ENCODE measurements around the gene CT45A1. TPM values are rescaled to one million over a fixed set of nuclear protein-coding genes. Genes with fewer than 3 reads are reported as not detected.
"Not testable (repeated sequence)": the region's sequence is repeated elsewhere in the genome, so short reads cannot be mapped to it uniquely, and the experiment has no call there.

CT45A1 gene
- total and polyA plus RNA-seq, 2 donors (not counting 1 experiment from before 2014, with no cell fraction given): not detected

DNA sequence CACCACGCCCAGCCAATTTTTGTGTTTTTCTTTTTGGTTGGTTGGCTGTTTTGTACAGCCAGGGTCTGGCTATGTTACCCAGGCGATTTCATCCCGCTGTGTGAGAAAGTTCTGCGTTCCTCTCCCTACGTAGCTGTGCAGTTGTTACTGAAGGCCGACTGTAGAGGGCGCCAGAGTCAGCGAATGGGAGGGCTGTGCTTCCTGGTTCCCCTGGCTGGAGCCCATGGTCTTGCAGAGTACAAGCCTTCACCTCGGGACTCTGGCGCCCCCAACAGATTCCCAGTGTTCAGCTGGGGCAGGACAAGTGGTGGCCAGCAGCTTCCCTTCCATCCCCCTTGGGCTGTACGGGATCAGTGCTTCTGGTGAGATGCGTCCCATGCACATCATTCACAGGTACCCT is 5.6 kb upstream of the CT45A1 start:
- Histone ChIP-seq H3K36me3 (replicated peaks in 1 of 2; ENCODE audit: control extremely low read depth in 1 of 2, control insufficient read depth in 1 of 2, extremely low read depth in 1 of 2, insufficient read depth in 2 of 2, low read length in 1 of 2) (no peaks in the 10 kb centered on the region), H2AFZ (ENCODE audit: insufficient read depth, low read depth, low read length, poor library complexity, severe bottlenecking) (no peak overlapping the region), H3K9ac (ENCODE audit: low read length) (no peak overlapping the region), H3K4me1 (ENCODE audit: control insufficient read depth in 2 of 2, insufficient read depth in 2 of 2, low read length in 2 of 2) (no peaks in the 10 kb centered on the region), H3K4me3 (ENCODE audit: control extremely low read depth in 1 of 5, extremely low read depth in 1 of 5, insufficient read depth in 1 of 5, low read depth in 2 of 5, low read length in 4 of 5) (no peak overlapping the region), H3K27ac (ENCODE audit: low read length in 2 of 2) (no peak overlapping the region), H4K20me1 (ENCODE audit: control insufficient read depth, insufficient read depth, low read length, poor library complexity, severe bottlenecking) (no peaks in the 10 kb centered on the region), H3K79me2 (ENCODE audit: control insufficient read depth, insufficient read depth, low read length) (no peaks in the 10 kb centered on the region), H3K27me3 (replicated peaks in 1 of 4; ENCODE audit: control extremely low read depth in 1 of 4, control insufficient read depth in 3 of 4, insufficient read depth in 4 of 4, low read length in 3 of 4) (no peaks in the 10 kb centered on the region), H3K4me2 (replicated peaks; ENCODE audit: low read depth, low read length, poor library complexity, severe bottlenecking) (no peak overlapping the region), H3K9me3 (ENCODE audit: control extremely low read depth in 1 of 3, control insufficient read depth in 2 of 3, insufficient read depth in 1 of 3, low read length in 2 of 3) (no peaks in the 10 kb centered on the region)
- DNase-seq: no peak
- H3K27ac Mint-ChIP-seq: no peak overlapping the region
- no peaks in the 10 kb centered on the region for H3K9me3 Mint-ChIP-seq (ENCODE audit: insufficient read depth)
- H3K27me3 Mint-ChIP-seq: no peaks in the 10 kb centered on the region
- no peak for ATAC-seq (ENCODE audit: low read depth)
- TF ChIP-seq, protein P1, sequence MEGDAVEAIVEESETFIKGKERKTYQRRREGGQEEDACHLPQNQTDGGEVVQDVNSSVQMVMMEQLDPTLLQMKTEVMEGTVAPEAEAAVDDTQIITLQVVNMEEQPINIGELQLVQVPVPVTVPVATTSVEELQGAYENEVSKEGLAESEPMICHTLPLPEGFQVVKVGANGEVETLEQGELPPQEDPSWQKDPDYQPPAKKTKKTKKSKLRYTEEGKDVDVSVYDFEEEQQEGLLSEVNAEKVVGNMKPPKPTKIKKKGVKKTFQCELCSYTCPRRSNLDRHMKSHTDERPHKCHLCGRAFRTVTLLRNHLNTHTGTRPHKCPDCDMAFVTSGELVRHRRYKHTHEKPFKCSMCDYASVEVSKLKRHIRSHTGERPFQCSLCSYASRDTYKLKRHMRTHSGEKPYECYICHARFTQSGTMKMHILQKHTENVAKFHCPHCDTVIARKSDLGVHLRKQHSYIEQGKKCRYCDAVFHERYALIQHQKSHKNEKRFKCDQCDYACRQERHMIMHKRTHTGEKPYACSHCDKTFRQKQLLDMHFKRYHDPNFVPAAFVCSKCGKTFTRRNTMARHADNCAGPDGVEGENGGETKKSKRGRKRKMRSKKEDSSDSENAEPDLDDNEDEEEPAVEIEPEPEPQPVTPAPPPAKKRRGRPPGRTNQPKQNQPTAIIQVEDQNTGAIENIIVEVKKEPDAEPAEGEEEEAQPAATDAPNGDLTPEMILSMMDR (IDR thresholded peaks at IDR 0.05): no peak
- no peak for TF ChIP-seq EZH2 (IDR thresholded peaks at IDR 0.05; ENCODE audit: borderline replicate concordance, insufficient read depth, low read depth, low read length, poor library complexity, severe bottlenecking)
- H3K4me3 Mint-ChIP-seq: no peak overlapping the region
- no peaks in the 10 kb centered on the region for H3K4me1 Mint-ChIP-seq
- ChIA-PET POLR2A (no interaction called here), CTCF (no interaction called here)
- 21% methylated on average over 11 of the region's 12 CpGs for WGBS (ENCODE audit: insufficient coverage)
- intact Hi-C loops (cut with micrococcal nuclease): no loop called here

DNA sequence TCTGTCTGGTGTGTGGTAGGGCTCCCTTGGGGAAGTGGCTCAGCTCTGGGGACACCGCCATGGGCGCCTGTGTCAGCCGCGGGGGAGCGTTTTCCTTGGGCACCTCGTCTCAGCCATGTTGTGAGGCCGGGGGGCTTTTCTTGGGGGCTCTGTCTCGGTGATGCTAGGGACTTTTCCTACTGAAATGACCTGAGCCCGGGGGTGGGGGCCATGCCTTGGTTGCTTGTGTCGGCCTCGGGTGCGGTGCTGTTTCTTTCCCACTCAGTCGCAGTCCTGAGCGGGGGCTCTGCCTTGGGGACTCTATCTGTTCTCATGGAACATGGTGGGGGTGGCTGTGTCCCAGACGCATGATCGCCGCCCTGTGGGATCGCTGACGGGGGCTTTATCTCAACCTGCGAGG is 356 bp downstream of the CT45A1 start:
- ChIA-PET POLR2A (no interaction called here), CTCF (no interaction called here)
- TF ChIP-seq, protein P1 (IDR thresholded peaks at IDR 0.05): no peak
- TF ChIP-seq EZH2 (IDR thresholded peaks at IDR 0.05; ENCODE audit: borderline replicate concordance, insufficient read depth, low read depth, low read length, poor library complexity, severe bottlenecking): no peak
- ATAC-seq (ENCODE audit: low read depth) (no peak), DNase-seq (no peak)
- H3K9me3 Mint-ChIP-seq (ENCODE audit: insufficient read depth): no peaks in the 10 kb centered on the region
- Histone ChIP-seq H3K79me2 (ENCODE audit: control insufficient read depth, insufficient read depth, low read length) (no peaks in the 10 kb centered on the region), H3K36me3 (replicated peaks in 1 of 2; ENCODE audit: control extremely low read depth in 1 of 2, control insufficient read depth in 1 of 2, extremely low read depth in 1 of 2, insufficient read depth in 2 of 2, low read length in 1 of 2) (no peaks in the 10 kb centered on the region), H3K27ac (ENCODE audit: low read length in 2 of 2) (no peak overlapping the region), H3K9me3 (ENCODE audit: control extremely low read depth in 1 of 3, control insufficient read depth in 2 of 3, insufficient read depth in 1 of 3, low read length in 2 of 3) (no peaks in the 10 kb centered on the region), H3K4me3 (ENCODE audit: control extremely low read depth in 1 of 5, extremely low read depth in 1 of 5, insufficient read depth in 1 of 5, low read depth in 2 of 5, low read length in 4 of 5) (no peak overlapping the region), H3K9ac (ENCODE audit: low read length) (no peak overlapping the region), H3K4me1 (ENCODE audit: control insufficient read depth in 2 of 2, insufficient read depth in 2 of 2, low read length in 2 of 2) (no peaks in the 10 kb centered on the region), H3K27me3 (replicated peaks in 1 of 4; ENCODE audit: control extremely low read depth in 1 of 4, control insufficient read depth in 3 of 4, insufficient read depth in 4 of 4, low read length in 3 of 4) (no peaks in the 10 kb centered on the region), H2AFZ (ENCODE audit: insufficient read depth, low read depth, low read length, poor library complexity, severe bottlenecking) (no peak overlapping the region), H4K20me1 (ENCODE audit: control insufficient read depth, insufficient read depth, low read length, poor library complexity, severe bottlenecking) (no peaks in the 10 kb centered on the region), H3K4me2 (replicated peaks; ENCODE audit: low read depth, low read length, poor library complexity, severe bottlenecking) (no peak overlapping the region)
- intact Hi-C loops (cut with micrococcal nuclease): no loop called here
- no peak overlapping the region for H3K27ac Mint-ChIP-seq
- H3K27me3 Mint-ChIP-seq: no peaks in the 10 kb centered on the region
- no peaks in the 10 kb centered on the region for H3K4me1 Mint-ChIP-seq
- WGBS (ENCODE audit: insufficient coverage): 96% methylated on average over 13 of the region's 20 CpGs
- H3K4me3 Mint-ChIP-seq: no peak overlapping the region

DNA sequence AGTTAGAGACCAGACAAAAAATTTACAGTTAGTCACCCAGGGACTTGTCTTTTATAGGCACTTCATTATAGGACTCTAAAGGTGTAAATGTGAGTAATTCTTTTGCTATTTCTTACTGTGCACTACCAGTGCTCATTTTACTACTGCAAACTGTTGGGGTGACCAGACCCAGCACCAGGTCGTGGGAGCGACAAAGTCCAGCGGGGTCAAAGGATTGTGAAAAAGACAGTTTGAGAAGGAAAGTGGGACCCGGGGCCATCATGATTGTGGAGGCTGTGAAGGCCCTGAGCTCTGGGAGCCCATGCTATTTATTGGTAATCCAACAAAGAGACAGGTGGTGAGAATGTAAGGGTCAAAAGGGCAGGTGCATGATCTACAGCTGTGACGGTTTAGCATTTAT is 21.2 kb downstream of the CT45A1 start:
- intact Hi-C loops (cut with micrococcal nuclease): not testable (repeated sequence)

More for the DNA sequence above, 21.2 kb downstream of the CT45A1 start:
- H3K9me3 Mint-ChIP-seq (ENCODE audit: insufficient read depth); H3K4me3 Mint-ChIP-seq; H3K27ac ChIP-seq (ENCODE audit: low read length in 2 of 2); DNase-seq; H3K9ac ChIP-seq (ENCODE audit: low read length); H3K4me2 ChIP-seq (replicated peaks; ENCODE audit: low read depth, low read length, poor library complexity, severe bottlenecking); H3K4me1 Mint-ChIP-seq; H4K20me1 ChIP-seq (ENCODE audit: control insufficient read depth, insufficient read depth, low read length, poor library complexity, severe bottlenecking); H3K27me3 ChIP-seq (replicated peaks in 1 of 4; ENCODE audit: control extremely low read depth in 1 of 4, control insufficient read depth in 3 of 4, insufficient read depth in 4 of 4, low read length in 3 of 4); H3K79me2 ChIP-seq (ENCODE audit: control insufficient read depth, insufficient read depth, low read length); H3K27ac Mint-ChIP-seq; H3K4me3 ChIP-seq (ENCODE audit: control extremely low read depth in 1 of 5, extremely low read depth in 1 of 5, insufficient read depth in 1 of 5, low read depth in 2 of 5, low read length in 4 of 5); H3K27me3 Mint-ChIP-seq; H3K36me3 ChIP-seq (replicated peaks in 1 of 2; ENCODE audit: control extremely low read depth in 1 of 2, control insufficient read depth in 1 of 2, extremely low read depth in 1 of 2, insufficient read depth in 2 of 2, low read length in 1 of 2); H3K9me3 ChIP-seq (ENCODE audit: control extremely low read depth in 1 of 3, control insufficient read depth in 2 of 3, insufficient read depth in 1 of 3, low read length in 2 of 3); CTCF ChIA-PET; POLR2A ChIA-PET; ATAC-seq (ENCODE audit: low read depth); H2AFZ ChIP-seq (ENCODE audit: insufficient read depth, low read depth, low read length, poor library complexity, severe bottlenecking); H3K4me1 ChIP-seq (ENCODE audit: control insufficient read depth in 2 of 2, insufficient read depth in 2 of 2, low read length in 2 of 2): not testable (repeated sequence)
- WGBS (ENCODE audit: insufficient coverage): 92% methylated on average over 4 of the region's 5 CpGs
